ENCODE results near the gene LAMA3. TPM values are rescaled to one million over a fixed set of nuclear protein-coding genes. Genes with fewer than 3 reads are reported as not detected.

LAMA3 gene
- total and polyA plus RNA-seq, 10 of the 15 experiments (the other 5 are each of a cell fraction or from before 2014, with no cell fraction given) = 0.37 to 6.5 (median 5.4) TPM

DNA sequence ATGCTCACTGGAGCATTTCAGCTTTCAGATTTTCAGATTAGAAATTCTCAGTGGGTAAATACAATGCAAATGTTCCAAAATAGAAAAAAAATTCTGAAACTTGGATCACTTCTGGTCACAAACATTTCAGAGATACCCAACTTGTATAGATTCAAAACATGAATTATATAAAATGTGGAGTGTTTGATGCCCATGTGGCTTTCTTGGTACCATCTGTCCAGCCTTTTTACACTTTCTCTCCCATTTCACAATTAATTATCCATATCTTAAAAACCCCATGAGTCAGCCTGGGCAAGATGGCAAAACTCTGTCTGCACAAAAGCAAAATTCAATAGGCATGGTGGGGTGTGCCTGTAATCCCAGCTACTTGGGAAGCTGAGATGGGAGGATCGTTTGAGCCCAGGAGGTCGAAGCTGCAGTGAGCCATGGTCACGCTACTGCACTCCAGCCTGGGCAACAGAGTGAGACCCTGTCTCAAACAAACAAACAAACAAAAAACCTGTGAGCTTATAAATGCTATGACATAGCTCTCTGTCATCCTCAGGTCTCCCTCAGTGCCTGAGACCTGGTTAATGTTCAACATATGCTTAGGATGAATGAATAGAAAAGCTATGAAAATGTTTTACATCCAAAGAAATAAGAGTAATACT is 179.0 kb downstream of the LAMA3 start (continued):
- TF ChIP-seq, protein P1, sequence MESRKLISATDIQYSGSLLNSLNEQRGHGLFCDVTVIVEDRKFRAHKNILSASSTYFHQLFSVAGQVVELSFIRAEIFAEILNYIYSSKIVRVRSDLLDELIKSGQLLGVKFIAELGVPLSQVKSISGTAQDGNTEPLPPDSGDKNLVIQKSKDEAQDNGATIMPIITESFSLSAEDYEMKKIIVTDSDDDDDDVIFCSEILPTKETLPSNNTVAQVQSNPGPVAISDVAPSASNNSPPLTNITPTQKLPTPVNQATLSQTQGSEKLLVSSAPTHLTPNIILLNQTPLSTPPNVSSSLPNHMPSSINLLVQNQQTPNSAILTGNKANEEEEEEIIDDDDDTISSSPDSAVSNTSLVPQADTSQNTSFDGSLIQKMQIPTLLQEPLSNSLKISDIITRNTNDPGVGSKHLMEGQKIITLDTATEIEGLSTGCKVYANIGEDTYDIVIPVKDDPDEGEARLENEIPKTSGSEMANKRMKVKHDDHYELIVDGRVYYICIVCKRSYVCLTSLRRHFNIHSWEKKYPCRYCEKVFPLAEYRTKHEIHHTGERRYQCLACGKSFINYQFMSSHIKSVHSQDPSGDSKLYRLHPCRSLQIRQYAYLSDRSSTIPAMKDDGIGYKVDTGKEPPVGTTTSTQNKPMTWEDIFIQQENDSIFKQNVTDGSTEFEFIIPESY (IDR thresholded peaks at IDR 0.05) = no peak

DNA sequence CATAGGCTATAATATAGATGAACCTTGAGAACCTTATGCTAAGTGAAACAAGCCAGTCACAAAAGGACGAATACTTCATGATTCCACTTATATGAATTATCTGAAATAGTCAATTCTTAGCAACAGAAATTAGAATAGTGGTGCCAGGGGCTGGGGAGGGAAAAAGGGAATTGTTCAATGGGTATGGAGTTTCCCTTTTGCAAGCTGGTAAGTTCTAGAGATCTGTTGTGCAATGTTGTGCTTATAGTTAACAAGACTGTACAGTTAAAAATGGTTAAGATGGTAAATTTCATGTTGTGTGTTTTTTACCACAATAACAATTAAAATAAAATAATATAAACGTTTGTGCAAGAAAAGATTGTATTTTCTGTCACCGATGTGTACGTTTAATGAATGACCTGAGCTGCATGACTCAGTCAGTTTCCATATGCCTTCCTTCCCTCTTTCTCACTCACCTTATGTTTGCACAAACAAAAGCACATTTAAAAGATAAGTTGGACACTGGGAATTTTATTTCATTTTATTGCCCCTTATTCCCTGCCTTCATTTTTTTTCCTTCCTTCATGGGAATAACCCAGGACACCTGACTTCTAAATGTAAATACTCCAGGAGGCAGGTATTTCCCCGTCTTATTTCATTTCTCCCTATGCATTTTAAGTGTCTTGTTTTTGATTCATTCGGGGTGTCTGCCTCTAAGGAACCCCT is 181.6 kb downstream of the LAMA3 start:
- ChIA-PET RAD21 (ENCODE audit: unreplicated experiment) (no interaction called here), CTCF (no interaction called here), POLR2A (no interaction called here), SMC1A (ENCODE audit: uncharacterized antibody, unreplicated experiment) (interaction anchor here (1.2 to 2.0 kb wide), 2 partner anchors 10 to 51 kb away, joined by 4 to 7 read pairs; no protein-coding TSS in a partner anchor)
- Histone ChIP-seq H3K4me3 (no peak overlapping the region), H3K4me1 (ENCODE audit: control insufficient read depth, insufficient read depth, low read length) (peaks cover 12% of the 10 kb centered on the region), H3K9me3 (replicated peaks; ENCODE audit: control insufficient read depth, insufficient read depth, low read length) (no peaks in the 10 kb centered on the region), H3K27me3 (replicated peaks in 1 of 2; ENCODE audit: control insufficient read depth in 2 of 2, insufficient read depth in 2 of 2, low read length in 1 of 2) (no peaks in the 10 kb centered on the region), H3K79me2 (ENCODE audit: control insufficient read depth, insufficient read depth, low read length) (no peaks in the 10 kb centered on the region), H2AFZ (ENCODE audit: control insufficient read depth, low read depth, low read length) (peak overlapping the region; percentile 6), H3K27ac (ENCODE audit: control insufficient read depth, insufficient read depth) (no peak overlapping the region), H3K4me2 (ENCODE audit: control insufficient read depth, insufficient read depth) (peak overlapping the region; percentile 67), H4K20me1 (ENCODE audit: control insufficient read depth, insufficient read depth) (no peaks in the 10 kb centered on the region), H3K9ac (ENCODE audit: control insufficient read depth, insufficient read depth, low read length) (no peak overlapping the region), H3K36me3 (ENCODE audit: control insufficient read depth in 2 of 2, insufficient read depth in 2 of 2, low read length in 1 of 2) (no peaks in the 10 kb centered on the region)
- BruUV-seq (replicated peaks) = no TSS peak
- FAIRE-seq (no peak), ATAC-seq (peak; percentile 39; the same call in 2 of the 3 replicates), DNase-seq (ENCODE audit: low read depth, low spot score) (no peak)
- no peak for TF ChIP-seq RAD51 (IDR thresholded peaks at IDR 0.05)
- TF ChIP-seq, protein P2, sequence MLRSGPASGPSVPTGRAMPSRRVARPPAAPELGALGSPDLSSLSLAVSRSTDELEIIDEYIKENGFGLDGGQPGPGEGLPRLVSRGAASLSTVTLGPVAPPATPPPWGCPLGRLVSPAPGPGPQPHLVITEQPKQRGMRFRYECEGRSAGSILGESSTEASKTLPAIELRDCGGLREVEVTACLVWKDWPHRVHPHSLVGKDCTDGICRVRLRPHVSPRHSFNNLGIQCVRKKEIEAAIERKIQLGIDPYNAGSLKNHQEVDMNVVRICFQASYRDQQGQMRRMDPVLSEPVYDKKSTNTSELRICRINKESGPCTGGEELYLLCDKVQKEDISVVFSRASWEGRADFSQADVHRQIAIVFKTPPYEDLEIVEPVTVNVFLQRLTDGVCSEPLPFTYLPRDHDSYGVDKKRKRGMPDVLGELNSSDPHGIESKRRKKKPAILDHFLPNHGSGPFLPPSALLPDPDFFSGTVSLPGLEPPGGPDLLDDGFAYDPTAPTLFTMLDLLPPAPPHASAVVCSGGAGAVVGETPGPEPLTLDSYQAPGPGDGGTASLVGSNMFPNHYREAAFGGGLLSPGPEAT (IDR thresholded peaks at IDR 0.05; ENCODE audit: low read depth) = 0 out of 2 replicates have a peak, but pooled peaks have one; percentile 1
- in situ Hi-C loops (cut with MboI) = no loop called here
- intact Hi-C loops (cut with micrococcal nuclease; ENCODE audit: unreplicated experiment) = no loop called here
- 29% methylated on average over 6 of the region's 6 CpGs for WGBS (ENCODE audit: insufficient coverage, insufficient replicate concordance, low lambda C conversion rate, missing lambda C conversion rate)

Measured in GM12878 (cell line).